A549 (cell line): ENCODE data around the gene TIMM44. TPM values are rescaled to one million over a fixed set of nuclear protein-coding genes. Genes with fewer than 3 reads are reported as not detected.

Experiments used
- ATAC-seq, 2 experiments: fragments of 200-7000 bp in 1 of 2; fragments of >200 bp in 1 of 2; cut with Nextera tagmentation in 1 of 2; cut with Tn5 transposase in 1 of 2; 3 replicates each; pipeline versions ENCODE4 v1.8.0 to v1.9.1; 2018 to 2020; ENCODE audit warnings: mild to moderate bottlenecking in 1 of 2, moderate library complexity in 1 of 2
- CTCF ChIA-PET: fragments of 300-600 bp; sonication (Branson Sonifier 250); formaldehyde crosslinking; extraction: SDS; loops from one replicate; lab custom pipeline; 2021; ENCODE audit warnings: antibody characterized with exemption, inconsistent platforms; lab: Yijun Ruan, JAX
- POLR2A ChIA-PET: fragments of 350-600 bp; formaldehyde crosslinking; extraction: SDS; loops from one replicate; lab custom pipeline; 2021; ENCODE audit warnings: antibody characterized with exemption, inconsistent platforms; lab: Yijun Ruan, JAX
- DNase-seq, 2 experiments: peaks; one replicate each; pipeline versions ENCODE4 v3.0.0 to v3.0.0-alpha.2; 2011 to 2016; ENCODE audit warnings: low read depth in 1 of 2, low spot score in 1 of 2
- FAIRE-seq: peaks from 2 replicates; lab custom pipeline; 2011; peaks lifted over from hg19 to GRCh38; lab: Jason Lieb, UNC
- H3K27ac ChIP-seq, 2 experiments: fragments of >200 bp; sonication (Bioruptor Twin); formaldehyde crosslinking; 3 replicates each; pipeline ENCODE4 v1.5.1; 2016 to 2017
- H3K4me1 ChIP-seq: fragments of >200 bp; sonication (Bioruptor Twin); formaldehyde crosslinking; 3 replicates; pipeline ENCODE4 v1.6.1; 2016
- H3K4me2 ChIP-seq: fragments of >200 bp; sonication (Bioruptor Twin); formaldehyde crosslinking; 3 replicates; pipeline ENCODE4 v1.6.1; 2016
- H3K4me3 ChIP-seq: fragments of >200 bp; sonication (Bioruptor Twin); formaldehyde crosslinking; 3 replicates; pipeline ENCODE4 v1.5.1; 2016
- H3K9me3 ChIP-seq: fragments of >200 bp; sonication (Bioruptor Twin); formaldehyde crosslinking; 3 replicates; pipeline ENCODE4 v1.6.1; 2016
- BHLHE40 ChIP-seq: IDR thresholded peaks from 2 replicates; pipeline ENCODE4 v1.6.1; 2012; ENCODE audit warnings: low read depth, low read length, inconsistent platforms
- CBX2 ChIP-seq: fragments of 200-600 bp; sonication (generic); IDR thresholded peaks from 2 replicates; pipeline ENCODE4 v1.6.1; 2016; ENCODE audit warnings: low read depth, mild to moderate bottlenecking, borderline replicate concordance
- FOSL2 ChIP-seq, 2 experiments: fragments of 450-650 bp in 1 of 2; fragments of >200 bp in 1 of 2; sonication (Bioruptor Twin) in 1 of 2; formaldehyde crosslinking; IDR thresholded peaks; 2 replicates each; pipeline versions ENCODE4 v1.5.0 to v1.6.1; 2016 to 2020; ENCODE audit warnings: mild to moderate bottlenecking in 1 of 2, moderate library complexity in 1 of 2
- HOXB5 ChIP-seq: fragments of 250-450 bp; sonication (Bioruptor Pico); IDR thresholded peaks from 2 replicates; pipeline ENCODE4 v1.5.0; 2020; ENCODE audit warnings: mild to moderate bottlenecking, moderate library complexity
- JUN ChIP-seq, 2 experiments: fragments of >200 bp; sonication (Bioruptor Twin); formaldehyde crosslinking; IDR thresholded peaks; 2 replicates in 1 of 2; 3 replicates in 1 of 2; pipeline ENCODE4 v1.6.1; 2016 to 2017
- MYC ChIP-seq: IDR thresholded peaks from 2 replicates; pipeline ENCODE4 v1.6.1; 2012; ENCODE audit warnings: mild to moderate bottlenecking, inconsistent platforms, low read length, improper control_type of control experiment, borderline replicate concordance
- PHF8 ChIP-seq: fragments of 200-600 bp; sonication (generic); IDR thresholded peaks from 2 replicates; pipeline ENCODE4 v1.6.1; 2016; ENCODE audit warnings: low read depth, mild to moderate bottlenecking, antibody characterized with exemption, moderate library complexity, borderline replicate concordance
- POLR2A ChIP-seq: IDR thresholded peaks from 2 replicates; pipeline ENCODE4 v1.6.1; 2012; ENCODE audit warnings: mild to moderate bottlenecking, low read length
- RAD21 ChIP-seq, 2 experiments: fragments of >200 bp in 1 of 2; sonication (Bioruptor Twin) in 1 of 2; formaldehyde crosslinking in 1 of 2; IDR thresholded peaks in 1 of 2; conservative IDR thresholded peaks in 1 of 2; 2 replicates in 1 of 2; 3 replicates in 1 of 2; pipeline ENCODE4 v1.6.1; 2012 to 2018; ENCODE audit warnings: inconsistent platforms in 1 of 2
- RARB ChIP-seq: fragments of 250-450 bp; sonication (Bioruptor Pico); IDR thresholded peaks from 2 replicates; pipeline ENCODE4 v1.8.0; 2021; ENCODE audit warnings: mild to moderate bottlenecking, moderate library complexity
- RCOR1 ChIP-seq: fragments of 150-350 bp; IDR thresholded peaks from 2 replicates; pipeline ENCODE4 v1.6.1; 2014; ENCODE audit warnings: antibody characterized with exemption, low read length, low read depth
- RNF2 ChIP-seq: fragments of 200-600 bp; sonication (generic); IDR thresholded peaks from 2 replicates; pipeline ENCODE4 v1.6.1; 2016; ENCODE audit warnings: low read depth, mild to moderate bottlenecking, antibody characterized with exemption, moderate library complexity, borderline replicate concordance
- SMC3 ChIP-seq: fragments of >200 bp; sonication (Bioruptor Twin); formaldehyde crosslinking; IDR thresholded peaks from 3 replicates; pipeline ENCODE4 v1.6.1; 2018; ENCODE audit warnings: inconsistent platforms
- TFCP2L1 ChIP-seq: fragments of 250-450 bp; sonication (Bioruptor Pico); IDR thresholded peaks from 2 replicates; pipeline ENCODE4 v1.5.0; 2021; ENCODE audit warnings: mild to moderate bottlenecking
- ZFP36 ChIP-seq: fragments of 450-650 bp; IDR thresholded peaks from 2 replicates; pipeline ENCODE4 v1.6.1; 2014; ENCODE audit warnings: borderline replicate concordance; ENCODE audit not compliant: partially characterized antibody
- ZSCAN20 ChIP-seq: fragments of 250-450 bp; sonication (Bioruptor Pico); IDR thresholded peaks from 2 replicates; pipeline ENCODE4 v1.8.0; 2022; ENCODE audit warnings: mild to moderate bottlenecking, moderate library complexity
- WGBS: methylation state at CpG from one replicate; pipeline ENCODE4 v1.1.6; 2017; ENCODE audit errors: missing lambda C conversion rate; 5-methylcytosine and 5-hydroxymethylcytosine counted together
- polyA plus RNA-seq, 4 experiments: library from polyadenylated mRNA; depleted of rRNA in 3 of 4; stranded (reverse); fragments of >200 nt; fragmentation: RNase III in 1 of 4; extraction: RNeasy Plus Mini Kit Qiagen cat#74134 plus additional on column Dnase treatment in 1 of 4; gene quantifications; 2 replicates in 3 of 4; 3 replicates in 1 of 4; pipeline ENCODE4 v1.2.3, GENCODE V29; 2011 to 2017
- TF ChIP-seq, protein P1 (sequence below): fragments of 200-600 bp; sonication (generic); IDR thresholded peaks from 2 replicates; pipeline ENCODE4 v1.6.1; 2016; ENCODE audit warnings: antibody characterized with exemption, mild to moderate bottlenecking, moderate library complexity
- TF ChIP-seq, protein P2 (sequence below): fragments of 450-650 bp; IDR thresholded peaks from 2 replicates; pipeline ENCODE4 v1.6.1; 2014; ENCODE audit warnings: antibody characterized with exemption
- TF ChIP-seq, protein P3 (sequence below): IDR thresholded peaks from 2 replicates; pipeline ENCODE4 v1.6.1; 2012; ENCODE audit warnings: low read depth, borderline replicate concordance
- TF ChIP-seq, protein P4 (sequence below): IDR thresholded peaks from 2 replicates; pipeline ENCODE4 v1.6.1; 2012
- TF ChIP-seq, protein P5 (sequence below): fragments of >200 bp; sonication (Bioruptor Twin); formaldehyde crosslinking; IDR thresholded peaks from 3 replicates; pipeline ENCODE4 v1.6.1; 2016
- TF ChIP-seq, protein P6 (sequence below): fragments of >200 bp; sonication (Bioruptor Twin); formaldehyde crosslinking; IDR thresholded peaks from 3 replicates; pipeline ENCODE4 v1.5.1; 2016

Gene TIMM44
- polyA plus RNA-seq, 2 of the 4 experiments (the other 2 are of a cell fraction), result 29.7 to 53.2 TPM

DNA sequence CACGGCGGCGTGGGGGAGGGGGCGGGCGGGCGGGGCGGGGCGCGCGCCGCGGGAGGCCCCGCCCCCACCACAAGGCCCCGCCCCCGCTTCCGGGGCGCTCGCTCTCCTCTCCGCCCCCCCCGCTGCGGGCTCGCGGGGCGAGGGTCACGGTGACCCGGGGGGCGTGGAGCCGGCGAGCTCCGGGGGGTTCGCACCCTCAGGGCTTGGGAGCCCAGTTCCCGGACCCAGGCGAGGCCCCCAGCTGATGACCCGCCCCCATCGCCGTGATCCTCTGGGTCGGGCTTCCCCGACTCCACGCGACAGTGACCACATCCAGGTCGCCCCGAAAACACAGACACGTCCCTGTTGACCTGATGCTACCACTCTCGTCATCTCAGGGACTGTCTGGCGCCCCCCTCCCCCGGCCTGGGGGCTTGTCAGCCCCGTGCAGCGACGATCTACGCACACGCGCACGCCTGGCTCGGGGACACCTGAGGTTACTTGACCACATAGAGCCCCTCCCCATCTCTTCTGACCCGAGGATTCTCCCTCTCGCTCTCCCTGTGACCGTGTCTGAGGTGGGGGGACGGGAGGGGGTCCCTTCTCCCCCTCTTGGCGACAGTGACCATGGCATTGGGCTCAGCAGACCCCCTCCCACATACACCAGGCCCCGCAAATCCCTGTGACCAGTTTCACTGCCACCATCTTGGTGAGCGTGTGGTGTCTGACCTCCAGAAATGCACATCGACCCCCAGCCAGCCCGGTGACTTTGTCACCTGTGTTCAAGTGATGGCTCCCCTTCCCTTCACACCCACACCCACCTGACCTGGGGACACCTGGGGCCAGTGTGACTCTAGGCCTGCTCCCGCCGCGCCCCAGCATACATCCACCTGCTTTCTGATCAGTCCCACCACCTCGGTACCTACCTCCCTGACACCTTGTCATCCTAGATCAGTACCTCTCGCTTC lies 39.1 kb downstream of the TIMM44 start:
- ChIA-PET CTCF (interaction anchor here (0.9 to 2.5 kb wide), 10 partner anchors 8 to 52 kb away, joined by 3 to 10 read pairs (median 4); partner anchors contain the start of gene LRRC8E), POLR2A (interaction anchor here (0.6 to 2.5 kb wide), 9 partner anchors 11 to 304 kb away, joined by 3 to 17 read pairs (median 4); partner anchors contain the start of genes LRRC8E and SNAPC2)
- peak overlapping the region; percentile 86 for H3K4me2 ChIP-seq
- ATAC-seq (peak; percentile 12 to 35), DNase-seq (no peak), FAIRE-seq (no peak)
- peak overlapping the region; percentile 88 to 97 for H3K27ac ChIP-seq
- 42% methylated on average over 13 of the region's 68 CpGs for WGBS
- no peak for TF ChIP-seq TFCP2L1 (CRISPR knock-in tag)
- TF ChIP-seq ZFP36, result no peak
- TF ChIP-seq, protein P1, sequence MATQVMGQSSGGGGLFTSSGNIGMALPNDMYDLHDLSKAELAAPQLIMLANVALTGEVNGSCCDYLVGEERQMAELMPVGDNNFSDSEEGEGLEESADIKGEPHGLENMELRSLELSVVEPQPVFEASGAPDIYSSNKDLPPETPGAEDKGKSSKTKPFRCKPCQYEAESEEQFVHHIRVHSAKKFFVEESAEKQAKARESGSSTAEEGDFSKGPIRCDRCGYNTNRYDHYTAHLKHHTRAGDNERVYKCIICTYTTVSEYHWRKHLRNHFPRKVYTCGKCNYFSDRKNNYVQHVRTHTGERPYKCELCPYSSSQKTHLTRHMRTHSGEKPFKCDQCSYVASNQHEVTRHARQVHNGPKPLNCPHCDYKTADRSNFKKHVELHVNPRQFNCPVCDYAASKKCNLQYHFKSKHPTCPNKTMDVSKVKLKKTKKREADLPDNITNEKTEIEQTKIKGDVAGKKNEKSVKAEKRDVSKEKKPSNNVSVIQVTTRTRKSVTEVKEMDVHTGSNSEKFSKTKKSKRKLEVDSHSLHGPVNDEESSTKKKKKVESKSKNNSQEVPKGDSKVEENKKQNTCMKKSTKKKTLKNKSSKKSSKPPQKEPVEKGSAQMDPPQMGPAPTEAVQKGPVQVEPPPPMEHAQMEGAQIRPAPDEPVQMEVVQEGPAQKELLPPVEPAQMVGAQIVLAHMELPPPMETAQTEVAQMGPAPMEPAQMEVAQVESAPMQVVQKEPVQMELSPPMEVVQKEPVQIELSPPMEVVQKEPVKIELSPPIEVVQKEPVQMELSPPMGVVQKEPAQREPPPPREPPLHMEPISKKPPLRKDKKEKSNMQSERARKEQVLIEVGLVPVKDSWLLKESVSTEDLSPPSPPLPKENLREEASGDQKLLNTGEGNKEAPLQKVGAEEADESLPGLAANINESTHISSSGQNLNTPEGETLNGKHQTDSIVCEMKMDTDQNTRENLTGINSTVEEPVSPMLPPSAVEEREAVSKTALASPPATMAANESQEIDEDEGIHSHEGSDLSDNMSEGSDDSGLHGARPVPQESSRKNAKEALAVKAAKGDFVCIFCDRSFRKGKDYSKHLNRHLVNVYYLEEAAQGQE, result no peak
- TF ChIP-seq BHLHE40, result no peak
- TF ChIP-seq CBX2, result no peak
- TF ChIP-seq RAD21 (conservative IDR thresholded peaks at IDR 0.05 in 1 of 2, IDR thresholded peaks at IDR 0.05 in 1 of 2), result no peak
- no peak for TF ChIP-seq HOXB5 (CRISPR knock-in tag)
- no peak for TF ChIP-seq RARB (CRISPR knock-in tag)
- no peak for TF ChIP-seq SMC3
- no peak for TF ChIP-seq RNF2
- peak overlapping the region; percentile 72 for H3K4me3 ChIP-seq
- no peaks in the 10 kb centered on the region for H3K9me3 ChIP-seq
- peaks cover 8% of the 10 kb centered on the region for H3K4me1 ChIP-seq

DNA sequence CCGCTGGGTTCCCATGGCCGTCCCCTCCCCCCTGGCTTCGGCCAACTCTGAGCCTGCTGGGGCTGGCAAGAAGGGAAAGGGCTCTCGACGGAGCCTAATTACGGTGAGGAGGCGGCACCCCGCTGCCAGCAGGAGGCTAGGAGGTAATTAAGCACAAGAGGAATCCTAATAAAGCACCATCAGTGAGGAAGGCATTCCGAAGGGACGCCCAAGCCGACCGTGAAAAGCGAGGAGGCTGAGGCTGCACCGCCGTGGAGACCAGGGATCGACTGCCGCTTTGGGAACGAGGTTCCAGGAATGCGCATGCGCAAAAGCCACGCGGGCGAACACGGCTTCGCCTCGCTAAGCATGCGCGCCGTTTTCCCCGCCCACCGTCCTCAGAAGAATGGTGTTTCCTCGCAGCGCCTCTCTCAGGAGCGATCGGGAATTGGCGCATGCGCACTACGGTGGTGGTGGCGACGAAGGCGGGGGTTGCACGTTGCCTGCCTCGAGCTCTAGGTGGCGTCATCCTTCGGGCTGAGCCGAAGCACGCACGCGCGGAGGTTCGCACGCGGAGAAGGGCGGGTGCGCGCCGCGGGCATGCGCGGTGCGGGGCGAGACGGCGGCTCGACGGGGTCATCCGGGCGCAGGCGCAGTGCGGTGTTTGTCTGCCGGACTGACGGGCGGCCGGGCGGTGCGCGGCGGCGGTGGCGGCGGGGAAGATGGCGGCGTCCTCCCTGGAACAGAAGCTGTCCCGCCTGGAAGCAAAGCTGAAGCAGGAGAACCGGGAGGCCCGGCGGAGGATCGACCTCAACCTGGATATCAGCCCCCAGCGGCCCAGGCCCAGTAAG lies 40.0 kb downstream of the TIMM44 start, which contains the start of gene MAP2K7:
TSS of gene MAP2K7 (plus strand) at position 634 of the 830 bp plus-strand sequence. CDS start at position 702, 68 bp downstream.
- peak; percentile 65 to 83 for ATAC-seq
- POLR2A ChIA-PET, result interaction anchor here (0.6 to 2.5 kb wide), 13 partner anchors 8 to 381 kb away, joined by 3 to 17 read pairs (median 4); partner anchors contain the start of genes LRRC8E, MCOLN1, SNAPC2 and TGFBR3L
- H3K4me1 ChIP-seq, result peaks cover 8% of the 10 kb centered on the region
- WGBS, result 0% methylated on average over 10 of the region's 89 CpGs
- H3K4me3 ChIP-seq, result peak within 1 kb of the TSS; percentile 72
- peak within 1 kb of the TSS; percentile 86 for H3K4me2 ChIP-seq
- H3K27ac ChIP-seq, result peak within 1 kb of the TSS; percentile 90 to 97
- FAIRE-seq, result peak; percentile 95
- DNase-seq, result peak; percentile 86 to 98
- no peaks in the 10 kb centered on the region for H3K9me3 ChIP-seq
- CTCF ChIA-PET, result interaction anchor here (0.9 to 2.5 kb wide), 12 partner anchors 9 to 51 kb away, joined by 3 to 10 read pairs (median 4); partner anchors contain the start of gene LRRC8E
- TF ChIP-seq PHF8 (peak; percentile 46; the same call in 1 of the 2 replicates), MYC (peak; percentile 74), FOSL2 (IDR thresholded peaks at IDR 0.05) (no peak), FOSL2 (CRISPR knock-in tag; IDR thresholded peaks at IDR 0.05) (no peak), ZSCAN20 (CRISPR knock-in tag) (no peak), ZFP36 (no peak), SMC3 (0 out of 3 replicates have a peak, but pooled peaks have one; percentile 18), RAD21 (conservative IDR thresholded peaks at IDR 0.05 in 1 of 2, IDR thresholded peaks at IDR 0.05 in 1 of 2) (peak; percentile 17 to 39; a peak in 3 of 5 replicates), JUN (IDR thresholded peaks at IDR 0.05) (peak; percentile 75 to 81; a peak in 3 of 5 replicates), RCOR1 (no peak), POLR2A (peak; percentile 98)
- TF ChIP-seq, protein P2, sequence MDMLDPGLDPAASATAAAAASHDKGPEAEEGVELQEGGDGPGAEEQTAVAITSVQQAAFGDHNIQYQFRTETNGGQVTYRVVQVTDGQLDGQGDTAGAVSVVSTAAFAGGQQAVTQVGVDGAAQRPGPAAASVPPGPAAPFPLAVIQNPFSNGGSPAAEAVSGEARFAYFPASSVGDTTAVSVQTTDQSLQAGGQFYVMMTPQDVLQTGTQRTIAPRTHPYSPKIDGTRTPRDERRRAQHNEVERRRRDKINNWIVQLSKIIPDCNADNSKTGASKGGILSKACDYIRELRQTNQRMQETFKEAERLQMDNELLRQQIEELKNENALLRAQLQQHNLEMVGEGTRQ, result 0 out of 2 replicates have a peak, but pooled peaks have one; percentile 23
- TF ChIP-seq, protein P3, sequence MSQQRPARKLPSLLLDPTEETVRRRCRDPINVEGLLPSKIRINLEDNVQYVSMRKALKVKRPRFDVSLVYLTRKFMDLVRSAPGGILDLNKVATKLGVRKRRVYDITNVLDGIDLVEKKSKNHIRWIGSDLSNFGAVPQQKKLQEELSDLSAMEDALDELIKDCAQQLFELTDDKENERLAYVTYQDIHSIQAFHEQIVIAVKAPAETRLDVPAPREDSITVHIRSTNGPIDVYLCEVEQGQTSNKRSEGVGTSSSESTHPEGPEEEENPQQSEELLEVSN, result peak; percentile 91
- TF ChIP-seq, protein P4, sequence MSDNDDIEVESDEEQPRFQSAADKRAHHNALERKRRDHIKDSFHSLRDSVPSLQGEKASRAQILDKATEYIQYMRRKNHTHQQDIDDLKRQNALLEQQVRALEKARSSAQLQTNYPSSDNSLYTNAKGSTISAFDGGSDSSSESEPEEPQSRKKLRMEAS, result peak; percentile 92
- TF ChIP-seq, protein P5, sequence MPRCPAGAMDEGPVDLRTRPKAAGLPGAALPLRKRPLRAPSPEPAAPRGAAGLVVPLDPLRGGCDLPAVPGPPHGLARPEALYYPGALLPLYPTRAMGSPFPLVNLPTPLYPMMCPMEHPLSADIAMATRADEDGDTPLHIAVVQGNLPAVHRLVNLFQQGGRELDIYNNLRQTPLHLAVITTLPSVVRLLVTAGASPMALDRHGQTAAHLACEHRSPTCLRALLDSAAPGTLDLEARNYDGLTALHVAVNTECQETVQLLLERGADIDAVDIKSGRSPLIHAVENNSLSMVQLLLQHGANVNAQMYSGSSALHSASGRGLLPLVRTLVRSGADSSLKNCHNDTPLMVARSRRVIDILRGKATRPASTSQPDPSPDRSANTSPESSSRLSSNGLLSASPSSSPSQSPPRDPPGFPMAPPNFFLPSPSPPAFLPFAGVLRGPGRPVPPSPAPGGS, result peak; percentile 83; the same call in 1 of the 3 replicates
- TF ChIP-seq, protein P6, sequence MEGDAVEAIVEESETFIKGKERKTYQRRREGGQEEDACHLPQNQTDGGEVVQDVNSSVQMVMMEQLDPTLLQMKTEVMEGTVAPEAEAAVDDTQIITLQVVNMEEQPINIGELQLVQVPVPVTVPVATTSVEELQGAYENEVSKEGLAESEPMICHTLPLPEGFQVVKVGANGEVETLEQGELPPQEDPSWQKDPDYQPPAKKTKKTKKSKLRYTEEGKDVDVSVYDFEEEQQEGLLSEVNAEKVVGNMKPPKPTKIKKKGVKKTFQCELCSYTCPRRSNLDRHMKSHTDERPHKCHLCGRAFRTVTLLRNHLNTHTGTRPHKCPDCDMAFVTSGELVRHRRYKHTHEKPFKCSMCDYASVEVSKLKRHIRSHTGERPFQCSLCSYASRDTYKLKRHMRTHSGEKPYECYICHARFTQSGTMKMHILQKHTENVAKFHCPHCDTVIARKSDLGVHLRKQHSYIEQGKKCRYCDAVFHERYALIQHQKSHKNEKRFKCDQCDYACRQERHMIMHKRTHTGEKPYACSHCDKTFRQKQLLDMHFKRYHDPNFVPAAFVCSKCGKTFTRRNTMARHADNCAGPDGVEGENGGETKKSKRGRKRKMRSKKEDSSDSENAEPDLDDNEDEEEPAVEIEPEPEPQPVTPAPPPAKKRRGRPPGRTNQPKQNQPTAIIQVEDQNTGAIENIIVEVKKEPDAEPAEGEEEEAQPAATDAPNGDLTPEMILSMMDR, result peak; percentile 58
